SW480 (cell line): ENCODE measurements around the gene GSDMA.
"Not testable (repeated sequence)": the region's sequence is repeated elsewhere in the genome, so short reads cannot be mapped to it uniquely, and the experiment has no call there.

Source experiments
- DNase-seq: peaks from one replicate; pipeline ENCODE4 v3.0.0-alpha.2; 2016; ENCODE audit warnings: low spot score

GSDMA gene

DNA sequence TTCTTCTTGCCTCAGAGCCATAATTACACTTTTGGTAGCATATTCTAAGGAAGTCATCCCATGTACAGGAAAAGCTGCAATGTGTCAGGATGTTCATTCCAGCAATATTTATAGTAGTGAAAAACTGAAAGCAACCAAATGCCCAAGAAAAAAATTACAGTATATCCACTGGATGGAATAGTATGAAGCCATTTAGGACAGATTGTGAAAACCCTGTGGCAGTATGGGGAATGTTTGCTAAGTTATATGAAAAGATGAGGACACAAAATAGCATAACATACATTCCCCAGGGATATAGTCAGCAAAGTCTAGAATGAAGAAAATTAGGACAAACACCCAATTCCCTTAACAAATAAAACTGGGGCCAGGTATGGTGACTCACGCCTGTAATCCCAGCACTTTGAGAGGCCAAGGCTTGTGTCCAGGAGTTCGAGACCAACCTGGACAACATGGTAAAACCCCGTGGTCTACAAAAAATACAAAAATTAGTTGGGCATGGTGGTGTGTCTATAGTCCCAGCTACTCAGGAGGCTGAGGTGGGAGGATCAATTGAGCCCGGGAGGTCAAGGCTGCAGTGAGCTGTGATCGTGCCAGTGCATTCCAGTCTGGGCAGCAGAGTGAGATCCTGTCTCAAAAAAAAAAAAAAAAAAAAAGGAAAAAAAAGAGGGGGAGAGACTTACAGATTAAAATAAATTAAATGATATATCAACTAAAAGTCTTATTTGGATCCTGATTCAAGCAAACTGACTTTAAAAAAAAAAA is 33.0 kb upstream of the GSDMA start:
- no peak for DNase-seq

DNA sequence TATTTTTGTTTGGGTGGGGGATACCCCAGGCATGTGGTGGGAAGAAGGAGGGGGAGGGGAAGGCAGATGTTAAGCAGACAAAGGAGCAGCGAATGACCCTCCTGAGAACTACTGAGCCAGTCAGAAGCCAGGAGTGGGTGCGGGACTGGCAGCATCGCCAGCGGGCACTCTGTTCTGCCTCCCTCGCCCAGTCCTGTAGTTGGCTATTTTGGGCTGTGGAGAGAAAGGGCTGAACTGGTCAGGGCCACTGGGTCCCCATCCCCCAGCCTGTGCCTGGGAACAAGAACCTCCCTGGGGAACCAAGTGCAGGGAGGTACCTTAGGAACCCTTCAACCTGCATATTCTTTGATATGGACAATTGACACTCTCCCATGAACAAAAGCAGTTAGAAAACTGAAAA is 28.9 kb upstream of the GSDMA start:
- DNase-seq: no peak

DNA sequence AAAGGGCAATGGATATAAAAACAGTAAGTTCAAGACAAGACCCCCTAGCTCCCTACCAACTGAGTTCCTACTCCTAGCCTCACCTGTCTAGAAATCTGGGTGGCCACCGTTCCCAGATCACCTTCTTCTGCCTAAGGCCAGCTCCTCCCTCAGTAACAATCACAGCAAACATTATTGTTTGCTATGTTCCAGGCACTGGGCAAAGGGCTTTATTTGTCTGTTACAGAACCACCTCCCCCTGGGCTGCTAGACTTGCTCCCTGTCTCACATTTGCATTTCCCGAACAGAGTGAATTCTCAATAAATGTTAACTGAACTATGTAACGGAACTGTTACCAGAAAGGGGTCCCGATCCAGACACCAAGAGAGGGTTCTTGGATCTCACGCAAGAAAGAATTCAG is 28.5 kb upstream of the GSDMA start:
- no peak for DNase-seq

GRCh38 chr17:39935909-39936308 is 26.9 kb upstream of the GSDMA start:
- no peak for DNase-seq

GRCh38 chr17:39937447-39937846 is 25.4 kb upstream of the GSDMA start:
- DNase-seq: no peak

DNA sequence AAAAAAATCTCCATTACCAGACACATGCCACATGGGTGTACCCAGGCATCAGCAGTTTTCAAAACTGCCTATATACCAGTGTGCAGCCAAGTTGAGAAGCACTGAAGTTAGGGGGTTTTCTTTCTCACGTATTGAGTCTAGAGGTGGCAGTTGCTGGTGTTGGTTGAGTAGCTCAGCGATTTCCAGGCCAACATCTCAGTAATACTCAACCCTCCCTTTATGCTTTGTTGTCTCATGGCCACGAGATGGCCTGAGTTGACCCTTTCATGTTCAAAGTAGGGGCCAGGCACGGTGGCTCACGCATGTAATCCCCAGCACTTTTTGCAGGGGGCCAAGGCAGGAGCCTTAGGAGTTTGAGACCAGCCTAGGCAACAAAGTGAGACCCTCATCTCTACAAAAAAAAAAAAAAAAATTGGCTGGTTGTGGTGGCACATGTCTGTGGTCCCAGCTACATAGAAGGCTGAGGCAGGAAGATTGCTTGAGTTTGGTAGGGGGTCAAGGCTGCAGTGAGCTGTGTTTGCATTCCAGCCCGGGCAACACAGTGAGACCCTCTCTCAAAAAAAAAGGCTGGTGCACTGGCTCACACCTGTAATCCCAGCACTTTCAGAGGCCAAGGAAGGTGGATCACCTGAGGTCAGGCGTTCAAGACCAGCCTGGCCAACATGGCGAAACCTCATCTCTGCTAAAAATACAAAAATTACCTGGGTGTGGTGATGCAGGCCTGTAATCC is 24.5 kb upstream of the GSDMA start:
- DNase-seq: no peak

- no peak for DNase-seq
Observed at GRCh38 chr17:39939106-39939505, 23.7 kb upstream of the GSDMA start.

GRCh38 chr17:39939588-39940419 is 23.0 kb upstream of the GSDMA start:
- DNase-seq: no peak

DNA sequence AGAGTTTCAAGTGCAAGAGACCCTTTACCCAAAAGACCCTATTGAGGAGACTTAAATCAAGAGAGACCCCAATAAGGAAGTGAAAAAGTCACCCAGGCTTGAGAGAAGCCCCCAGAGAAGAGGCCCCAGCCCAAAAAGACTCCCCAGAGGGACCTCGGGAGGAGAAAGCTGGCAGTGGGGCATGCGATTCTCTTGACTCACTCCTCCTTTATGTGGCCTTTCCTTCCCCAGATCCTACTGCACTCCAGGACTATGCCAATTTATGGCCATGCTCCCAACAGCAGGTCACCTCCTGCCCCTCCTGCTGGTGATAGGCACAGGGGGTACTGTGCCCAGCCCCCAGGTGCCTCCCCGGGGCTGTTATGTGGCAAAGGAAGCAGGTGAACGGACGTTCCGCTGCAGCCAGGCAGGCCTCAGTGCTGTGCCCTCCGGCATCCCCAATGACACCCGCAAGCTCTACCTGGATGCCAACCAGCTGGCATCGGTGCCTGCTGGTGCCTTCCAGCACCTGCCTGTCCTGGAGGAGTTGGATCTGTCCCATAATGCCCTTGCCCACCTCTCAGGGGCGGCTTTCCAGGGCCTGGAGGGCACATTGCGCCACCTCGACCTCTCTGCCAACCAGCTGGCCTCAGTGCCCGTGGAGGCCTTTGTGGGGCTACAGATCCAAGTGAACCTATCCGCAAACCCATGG is 19.0 kb upstream of the GSDMA start:
- no peak for DNase-seq

DNA sequence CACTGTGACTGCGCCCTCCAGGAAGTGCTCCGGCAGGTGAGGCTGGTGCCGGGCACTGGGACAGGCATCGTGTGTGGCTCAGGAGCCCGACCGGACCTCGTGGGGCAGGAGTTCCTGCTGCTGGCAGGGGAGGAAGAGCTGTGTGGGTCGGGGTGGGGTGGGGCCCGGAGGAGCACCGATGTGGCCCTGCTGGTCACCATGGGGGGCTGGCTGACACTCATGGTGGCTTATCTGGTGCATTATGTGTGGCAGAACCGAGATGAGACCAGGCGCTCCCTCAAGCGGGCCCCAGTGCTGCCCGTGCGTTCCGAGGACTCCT is 18.5 kb upstream of the GSDMA start:
- DNase-seq: no peak

DNA sequence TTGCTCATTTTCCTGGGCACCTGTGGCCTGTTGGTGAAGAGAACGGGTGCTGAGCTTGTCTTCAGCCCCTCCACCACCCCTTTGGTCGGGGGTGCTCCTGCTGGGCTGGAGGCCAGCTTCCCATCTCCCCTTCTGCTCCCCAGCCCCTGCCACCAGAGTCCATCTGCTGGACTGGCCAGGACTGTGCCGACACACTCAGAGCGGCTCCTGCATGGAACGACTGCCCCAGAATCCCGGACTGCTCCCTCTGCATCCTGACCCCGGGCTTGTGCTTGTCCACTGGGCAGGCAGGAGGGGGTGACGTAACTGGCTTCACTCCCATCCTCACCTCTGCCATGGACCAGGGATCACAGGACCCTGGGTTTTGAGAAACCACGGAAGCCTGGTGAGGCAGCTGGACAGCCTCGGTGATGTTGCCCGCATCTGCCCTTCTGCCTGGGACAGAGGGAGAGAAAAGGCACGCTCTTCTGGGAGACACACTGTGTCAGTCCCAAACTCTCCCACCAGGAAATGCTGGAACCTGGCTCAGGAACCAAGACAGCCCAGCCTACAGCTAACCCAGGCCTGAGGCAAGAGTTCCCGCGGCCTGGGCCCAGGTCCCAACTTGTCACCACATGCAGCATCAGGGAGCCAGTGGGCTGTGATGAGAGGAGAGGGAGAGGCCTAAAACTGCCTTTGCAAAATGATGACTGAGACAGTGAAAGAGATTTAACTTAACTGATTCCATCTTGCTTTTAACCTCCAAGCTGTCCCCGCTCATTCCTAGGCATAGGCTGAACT is 16.1 kb upstream of the GSDMA start:
- no peak for DNase-seq

DNA sequence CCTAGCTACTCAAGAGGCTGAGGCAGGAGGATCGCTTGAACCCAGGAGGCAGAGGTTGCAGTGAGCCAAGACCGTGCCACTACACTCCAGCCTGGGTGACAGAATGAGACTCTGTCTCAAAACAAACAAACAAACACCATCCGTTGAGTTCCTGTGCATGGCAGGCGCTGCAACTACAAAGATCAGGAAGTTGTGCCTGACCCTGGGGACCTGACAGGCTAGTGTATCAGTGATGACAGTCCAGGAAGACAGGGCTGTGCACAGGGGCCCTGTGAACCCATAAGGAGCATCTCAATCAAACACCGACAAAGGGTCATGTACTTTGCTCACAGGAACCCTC is 14.3 kb upstream of the GSDMA start:
- not testable (repeated sequence) for DNase-seq

- no peak for DNase-seq
Observed at GRCh38 chr17:39949028-39949427, 13.8 kb upstream of the GSDMA start.

GRCh38 chr17:39950871-39951348 is 11.9 kb upstream of the GSDMA start:
- no peak for DNase-seq

DNA sequence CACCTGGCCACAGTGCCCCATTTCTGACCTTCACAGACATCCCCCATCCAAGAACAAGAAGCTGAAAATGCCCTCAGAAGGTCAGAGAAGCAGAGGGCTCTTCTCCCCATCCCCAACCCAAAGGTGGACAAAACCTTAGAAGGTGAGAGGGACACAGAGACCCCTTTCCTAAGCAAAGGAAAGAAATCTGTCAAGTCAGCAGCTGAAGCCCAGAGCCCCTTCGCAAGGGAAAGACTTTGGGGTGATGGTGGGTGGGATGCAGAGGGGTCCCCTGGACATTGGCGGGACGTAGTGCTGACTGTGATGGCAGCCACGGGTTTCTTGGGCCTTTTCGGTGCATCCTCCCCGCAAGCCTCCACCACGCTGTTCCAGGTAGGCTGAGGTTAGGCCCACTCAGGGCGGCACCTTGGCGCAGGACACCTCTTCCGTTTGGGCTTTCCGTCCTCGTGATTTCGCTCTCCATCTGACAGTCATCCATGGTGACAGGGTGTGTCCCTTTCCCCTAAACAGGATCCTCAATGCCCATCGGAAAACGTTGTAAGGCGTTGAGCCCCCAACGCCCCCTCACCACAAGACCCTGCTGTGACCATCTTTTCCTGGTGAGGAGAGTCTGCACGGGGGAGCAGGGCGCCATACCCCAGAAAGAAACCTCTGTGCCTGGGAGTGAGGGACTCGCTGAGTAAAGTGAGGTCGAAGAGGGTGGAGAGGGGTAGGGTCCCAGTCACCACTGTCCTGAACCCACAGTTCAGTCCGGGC is 10.7 kb upstream of the GSDMA start:
- no peak for DNase-seq

GRCh38 chr17:39952680-39953470 is 9.9 kb upstream of the GSDMA start:
- DNase-seq: peak; percentile 91

DNA sequence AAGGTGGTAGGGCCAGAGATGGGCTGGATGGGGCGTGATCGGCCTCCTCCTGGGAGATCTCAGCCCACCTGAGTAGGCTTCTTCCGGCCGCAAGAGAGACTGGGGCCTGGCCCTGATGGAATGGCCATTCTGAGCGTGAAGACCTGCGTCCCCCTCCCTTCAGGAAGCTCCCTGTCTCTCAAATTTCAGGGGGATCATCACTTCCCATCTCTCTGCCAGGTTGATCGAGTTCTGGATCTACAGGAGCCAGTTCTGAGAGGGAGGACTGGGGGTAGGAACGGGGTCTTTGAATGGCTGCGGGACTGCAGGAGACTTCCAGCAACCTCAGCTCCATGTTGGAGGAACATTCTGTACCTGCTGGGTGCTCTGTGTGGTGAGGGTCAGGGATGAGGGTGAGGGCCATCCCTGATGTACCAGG is 9.3 kb upstream of the GSDMA start:
- no peak for DNase-seq

GRCh38 chr17:39954876-39955275 is 7.9 kb upstream of the GSDMA start:
- DNase-seq: no peak

DNA sequence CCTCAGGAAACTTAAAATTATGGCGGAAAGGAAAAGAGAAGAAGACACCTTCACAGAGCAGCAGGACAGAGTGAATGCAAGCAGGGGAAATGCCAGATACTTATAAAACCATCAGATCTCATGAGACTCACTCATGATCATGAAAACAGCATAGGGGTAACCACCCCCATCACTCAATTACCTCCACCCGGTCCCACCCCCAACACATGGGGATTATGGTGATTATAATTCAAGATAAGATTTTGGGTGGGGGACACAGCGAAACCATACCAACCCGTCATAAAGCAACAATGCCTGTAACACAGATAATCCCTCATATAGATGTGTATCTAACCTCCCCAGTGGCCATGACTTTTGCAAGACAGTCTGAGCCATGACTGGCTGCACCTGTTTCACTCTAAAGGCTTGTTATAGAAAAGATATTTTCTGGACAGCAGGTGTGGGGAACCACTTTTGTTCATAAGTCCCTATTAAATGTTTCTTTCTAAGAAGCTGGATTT is 7.0 kb upstream of the GSDMA start:
- DNase-seq: no peak

DNA sequence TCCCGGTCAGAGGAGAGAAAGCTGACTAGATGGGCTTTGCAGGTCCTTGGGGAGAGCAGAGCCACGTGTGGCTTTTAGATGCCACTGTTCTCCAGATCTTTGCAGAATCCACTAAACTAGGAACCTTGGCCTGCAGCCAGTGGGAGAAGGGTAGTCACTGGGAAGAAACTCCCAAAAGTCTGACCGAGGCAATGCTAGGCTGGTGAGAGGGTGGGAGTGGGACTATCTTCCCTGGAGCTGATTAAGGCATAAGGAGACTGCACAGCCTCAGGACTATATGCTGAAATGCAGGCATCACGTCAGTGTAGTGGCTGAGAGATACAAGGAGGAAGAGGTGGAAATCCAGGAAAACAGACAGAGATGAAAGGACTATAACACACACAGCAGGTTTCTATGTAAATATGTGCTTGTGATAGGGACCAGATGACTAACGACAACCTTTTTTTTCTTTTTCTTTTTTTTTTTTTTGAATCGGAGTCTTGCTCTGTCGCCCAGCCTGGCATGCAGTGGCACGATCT is 2.2 kb upstream of the GSDMA start:
- DNase-seq: no peak
